IPS-11a (cell line): Measurements from ENCODE around the gene SERPINA10.
"Not testable (repeated sequence)": the region's sequence is repeated elsewhere in the genome, so short reads cannot be mapped to it uniquely, and the experiment has no call there.

Experiments used
- H3K4me3 ChIP-seq: one replicate; pipeline ENCODE4 v1.5.1; 2013; ENCODE audit warnings: low read depth, low read length, control low read depth

Gene SERPINA10

GRCh38 chr14:94288610-94289465 lies 4.2 kb downstream of the SERPINA10 start:
- no peak overlapping the region for H3K4me3 ChIP-seq

GRCh38 chr14:94285158-94285557 lies 7.9 kb downstream of the SERPINA10 start:
- no peak overlapping the region for H3K4me3 ChIP-seq

GRCh38 chr14:94284221-94284620 lies 8.8 kb downstream of the SERPINA10 start:
- no peak overlapping the region for H3K4me3 ChIP-seq

- H3K4me3 ChIP-seq: no peak overlapping the region
Observed at GRCh38 chr14:94282991-94283723, 9.9 kb downstream of the SERPINA10 start.

- no peak overlapping the region for H3K4me3 ChIP-seq
Observed at GRCh38 chr14:94278731-94279130, 14.3 kb downstream of the SERPINA10 start.

GRCh38 chr14:94276898-94277561 lies 16.0 kb downstream of the SERPINA10 start:
- not testable (repeated sequence) for H3K4me3 ChIP-seq

GRCh38 chr14:94269156-94269555 lies 23.9 kb downstream of the SERPINA10 start:
- no peak overlapping the region for H3K4me3 ChIP-seq

- not testable (repeated sequence) for H3K4me3 ChIP-seq
Observed at GRCh38 chr14:94268582-94268981, 24.5 kb downstream of the SERPINA10 start.

GRCh38 chr14:94267352-94267751 lies 25.7 kb downstream of the SERPINA10 start:
- no peak overlapping the region for H3K4me3 ChIP-seq

GRCh38 chr14:94264195-94264594 lies 28.9 kb downstream of the SERPINA10 start:
- not testable (repeated sequence) for H3K4me3 ChIP-seq

- no peak overlapping the region for H3K4me3 ChIP-seq
Observed at GRCh38 chr14:94244182-94244581, 48.9 kb downstream of the SERPINA10 start.

GRCh38 chr14:94239406-94239805 lies 53.7 kb downstream of the SERPINA10 start:
- H3K4me3 ChIP-seq: no peak overlapping the region

GRCh38 chr14:94237983-94238382 lies 55.1 kb downstream of the SERPINA10 start:
- H3K4me3 ChIP-seq: no peak overlapping the region

- no peak overlapping the region for H3K4me3 ChIP-seq
Observed at GRCh38 chr14:94237046-94237445, 56.0 kb downstream of the SERPINA10 start.
